Measurements from ENCODE around the gene RAD17.

GRCh38 chr5:69414885-69415583, 45.4 kb downstream of the RAD17 start, which contains the start of gene MARVELD2:
- TF ChIP-seq, protein P1, sequence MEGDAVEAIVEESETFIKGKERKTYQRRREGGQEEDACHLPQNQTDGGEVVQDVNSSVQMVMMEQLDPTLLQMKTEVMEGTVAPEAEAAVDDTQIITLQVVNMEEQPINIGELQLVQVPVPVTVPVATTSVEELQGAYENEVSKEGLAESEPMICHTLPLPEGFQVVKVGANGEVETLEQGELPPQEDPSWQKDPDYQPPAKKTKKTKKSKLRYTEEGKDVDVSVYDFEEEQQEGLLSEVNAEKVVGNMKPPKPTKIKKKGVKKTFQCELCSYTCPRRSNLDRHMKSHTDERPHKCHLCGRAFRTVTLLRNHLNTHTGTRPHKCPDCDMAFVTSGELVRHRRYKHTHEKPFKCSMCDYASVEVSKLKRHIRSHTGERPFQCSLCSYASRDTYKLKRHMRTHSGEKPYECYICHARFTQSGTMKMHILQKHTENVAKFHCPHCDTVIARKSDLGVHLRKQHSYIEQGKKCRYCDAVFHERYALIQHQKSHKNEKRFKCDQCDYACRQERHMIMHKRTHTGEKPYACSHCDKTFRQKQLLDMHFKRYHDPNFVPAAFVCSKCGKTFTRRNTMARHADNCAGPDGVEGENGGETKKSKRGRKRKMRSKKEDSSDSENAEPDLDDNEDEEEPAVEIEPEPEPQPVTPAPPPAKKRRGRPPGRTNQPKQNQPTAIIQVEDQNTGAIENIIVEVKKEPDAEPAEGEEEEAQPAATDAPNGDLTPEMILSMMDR (IDR thresholded peaks at IDR 0.05), result no peak
- no peak for TF ChIP-seq POLR2A (IDR thresholded peaks at IDR 0.05)

Data from uterus (tissue), 2 donors.